ENCODE measurements around the gene ATP10B.

Gene ATP10B

DNA sequence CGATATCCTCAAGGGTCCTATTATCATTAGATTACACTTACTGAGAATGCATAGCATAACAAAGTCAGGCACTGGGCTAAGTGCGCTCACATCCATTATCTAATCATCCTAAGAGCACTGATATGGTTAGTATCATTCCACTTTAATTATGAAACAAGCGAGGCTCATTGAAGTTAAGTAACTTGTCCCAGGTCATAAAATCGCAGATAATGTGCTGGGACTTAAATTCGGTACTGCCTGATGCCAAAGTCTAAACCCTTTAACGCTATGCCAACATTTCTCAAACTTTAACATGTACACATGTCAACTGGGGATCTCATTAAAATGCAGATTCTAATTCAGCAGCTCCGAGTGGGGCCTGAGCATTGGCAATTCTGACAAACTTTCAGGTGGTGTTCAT, 225.7 kb downstream of the ATP10B start:
- WGBS = 69% methylated on average over 7 of the region's 7 CpGs

DNA sequence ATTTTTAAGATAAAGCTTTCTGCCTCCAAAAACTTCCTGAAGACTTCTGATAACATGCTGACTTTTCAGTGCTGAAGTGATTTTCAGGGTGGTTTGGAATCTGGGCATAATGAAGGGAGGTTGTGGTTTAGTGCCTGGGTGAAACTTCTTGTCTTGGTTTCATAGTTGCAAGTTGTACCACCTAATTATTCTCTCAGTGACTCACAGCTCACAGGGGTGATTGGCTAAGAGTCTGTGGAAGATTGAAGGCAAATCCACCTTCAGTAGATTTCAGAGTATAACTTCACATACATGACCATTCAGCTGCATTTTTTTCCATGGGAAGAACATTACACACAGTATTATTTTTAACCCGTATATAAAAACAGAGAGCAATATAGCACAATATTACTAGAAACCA, 230.5 kb downstream of the ATP10B start:
- no peak overlapping the region for H2AFZ ChIP-seq (ENCODE audit: low read depth, low read length)
- H3K4ac ChIP-seq (ENCODE audit: low read depth in 1 of 2, low read length in 2 of 2) = no peak overlapping the region
- 100% methylated on average over 1 of the region's 1 CpG for WGBS
- no peak overlapping the region for H2AK5ac ChIP-seq (ENCODE audit: low read length, severe bottlenecking)
- no peak overlapping the region for H3K27ac ChIP-seq (ENCODE audit: low read length, poor library complexity, severe bottlenecking)
- peaks cover 7% of the 10 kb centered on the region for H3K9me3 ChIP-seq (ENCODE audit: control insufficient read depth, low read length)
- H3K4me3 ChIP-seq (ENCODE audit: insufficient read depth in 1 of 2, low read depth in 1 of 2, low read length in 2 of 2) = no peak overlapping the region
- no peak for DNase-seq
- no peak overlapping the region for H3K18ac ChIP-seq (ENCODE audit: low read depth in 1 of 2, low read length in 2 of 2)
- H2BK12ac ChIP-seq (ENCODE audit: low read length in 2 of 2) = no peak overlapping the region
- H3K9ac ChIP-seq (ENCODE audit: low read length) = no peak overlapping the region
- no peaks in the 10 kb centered on the region for H3K36me3 ChIP-seq (ENCODE audit: control insufficient read depth in 1 of 2, insufficient read depth in 2 of 2, low read depth in 1 of 2, low read length in 2 of 2)
- no peaks in the 10 kb centered on the region for H3K79me1 ChIP-seq (replicated peaks; ENCODE audit: low read length, poor library complexity, severe bottlenecking)
- no peak overlapping the region for H3K14ac ChIP-seq (ENCODE audit: low read length in 2 of 2)
- no peak overlapping the region for H3K23ac ChIP-seq (ENCODE audit: low read length in 2 of 2)
- no peaks in the 10 kb centered on the region for H3K4me1 ChIP-seq (ENCODE audit: control insufficient read depth, insufficient read depth, low read depth, low read length)
- no peaks in the 10 kb centered on the region for H3K27me3 ChIP-seq (ENCODE audit: control insufficient read depth in 1 of 2, insufficient read depth in 1 of 2, low read length in 2 of 2)
- no peak overlapping the region for H4K91ac ChIP-seq (ENCODE audit: low read length)
- H2BK15ac ChIP-seq (ENCODE audit: low read depth, poor library complexity, severe bottlenecking) = no peak overlapping the region
- no peak overlapping the region for H2BK5ac ChIP-seq (ENCODE audit: low read depth, low read length, poor library complexity, severe bottlenecking)
- H3K4me2 ChIP-seq (ENCODE audit: low read length, poor library complexity, severe bottlenecking) = no peak overlapping the region
- H2BK120ac ChIP-seq (ENCODE audit: low read depth, low read length) = no peak overlapping the region
- no peak overlapping the region for H4K8ac ChIP-seq (ENCODE audit: low read length)

More for the DNA sequence above, 225.7 kb downstream of the ATP10B start:
- peaks cover 7% of the 10 kb centered on the region for H3K9me3 ChIP-seq (ENCODE audit: control insufficient read depth, low read length)
- no peak overlapping the region for H3K23ac ChIP-seq (ENCODE audit: low read length in 2 of 2)
- no peak overlapping the region for H3K27ac ChIP-seq (ENCODE audit: low read length, poor library complexity, severe bottlenecking)
- no peak overlapping the region for H4K8ac ChIP-seq (ENCODE audit: low read length)
- no peak overlapping the region for H3K18ac ChIP-seq (ENCODE audit: low read depth in 1 of 2, low read length in 2 of 2)
- no peak overlapping the region for H2BK120ac ChIP-seq (ENCODE audit: low read depth, low read length)
- no peak overlapping the region for H2BK5ac ChIP-seq (ENCODE audit: low read depth, low read length, poor library complexity, severe bottlenecking)
- H3K4me2 ChIP-seq (ENCODE audit: low read length, poor library complexity, severe bottlenecking) = no peak overlapping the region
- H3K4me3 ChIP-seq (ENCODE audit: insufficient read depth in 1 of 2, low read depth in 1 of 2, low read length in 2 of 2) = no peak overlapping the region
- no peak overlapping the region for H3K9ac ChIP-seq (ENCODE audit: low read length)
- no peak overlapping the region for H3K14ac ChIP-seq (ENCODE audit: low read length in 2 of 2)
- H2BK15ac ChIP-seq (ENCODE audit: low read depth, poor library complexity, severe bottlenecking) = no peak overlapping the region
- no peaks in the 10 kb centered on the region for H3K4me1 ChIP-seq (ENCODE audit: control insufficient read depth, insufficient read depth, low read depth, low read length)
- no peak overlapping the region for H2AFZ ChIP-seq (ENCODE audit: low read depth, low read length)
- no peaks in the 10 kb centered on the region for H3K27me3 ChIP-seq (ENCODE audit: control insufficient read depth in 1 of 2, insufficient read depth in 1 of 2, low read length in 2 of 2)
- DNase-seq = no peak
- no peak overlapping the region for H3K4ac ChIP-seq (ENCODE audit: low read depth in 1 of 2, low read length in 2 of 2)
- no peak overlapping the region for H2BK12ac ChIP-seq (ENCODE audit: low read length in 2 of 2)
- H2AK5ac ChIP-seq (ENCODE audit: low read length, severe bottlenecking) = no peak overlapping the region
- no peak overlapping the region for H4K91ac ChIP-seq (ENCODE audit: low read length)
- no peaks in the 10 kb centered on the region for H3K36me3 ChIP-seq (ENCODE audit: control insufficient read depth in 1 of 2, insufficient read depth in 2 of 2, low read depth in 1 of 2, low read length in 2 of 2)
- no peaks in the 10 kb centered on the region for H3K79me1 ChIP-seq (replicated peaks; ENCODE audit: low read length, poor library complexity, severe bottlenecking)

DNA sequence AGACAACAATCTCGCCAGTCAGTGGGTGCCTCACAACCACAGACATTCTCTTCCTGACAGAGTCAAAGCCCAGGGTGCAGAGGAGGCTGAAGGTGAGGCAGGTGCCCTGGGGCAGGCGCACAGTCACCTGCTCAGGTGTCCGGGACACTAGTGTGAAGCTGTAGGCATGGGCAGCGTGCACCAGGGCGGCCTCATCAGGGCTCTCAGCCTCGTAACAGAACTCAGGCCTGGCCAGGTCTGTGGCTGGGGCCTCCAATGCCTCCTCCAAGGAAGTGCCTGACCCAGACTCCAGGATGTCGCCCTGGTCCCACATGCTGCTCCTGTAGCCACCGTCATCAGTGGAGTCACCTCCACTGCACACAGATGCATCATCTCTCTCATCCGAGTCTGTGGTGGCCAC, 231.6 kb downstream of the ATP10B start:
- no peaks in the 10 kb centered on the region for H3K36me3 ChIP-seq (ENCODE audit: control insufficient read depth in 1 of 2, insufficient read depth in 2 of 2, low read depth in 1 of 2, low read length in 2 of 2)
- H3K27ac ChIP-seq (ENCODE audit: low read length, poor library complexity, severe bottlenecking) = no peak overlapping the region
- WGBS = 78% methylated on average over 9 of the region's 9 CpGs
- H2AK5ac ChIP-seq (ENCODE audit: low read length, severe bottlenecking) = no peak overlapping the region
- H3K18ac ChIP-seq (ENCODE audit: low read depth in 1 of 2, low read length in 2 of 2) = no peak overlapping the region
- no peaks in the 10 kb centered on the region for H3K4me1 ChIP-seq (ENCODE audit: control insufficient read depth, insufficient read depth, low read depth, low read length)
- H3K9me3 ChIP-seq (ENCODE audit: control insufficient read depth, low read length) = peaks cover 7% of the 10 kb centered on the region
- H3K14ac ChIP-seq (ENCODE audit: low read length in 2 of 2) = no peak overlapping the region
- DNase-seq = no peak
- no peak overlapping the region for H3K23ac ChIP-seq (ENCODE audit: low read length in 2 of 2)
- H2BK12ac ChIP-seq (ENCODE audit: low read length in 2 of 2) = no peak overlapping the region
- no peak overlapping the region for H4K8ac ChIP-seq (ENCODE audit: low read length)
- H3K4me2 ChIP-seq (ENCODE audit: low read length, poor library complexity, severe bottlenecking) = no peak overlapping the region
- H3K9ac ChIP-seq (ENCODE audit: low read length) = no peak overlapping the region
- H2BK120ac ChIP-seq (ENCODE audit: low read depth, low read length) = no peak overlapping the region
- no peak overlapping the region for H3K4ac ChIP-seq (ENCODE audit: low read depth in 1 of 2, low read length in 2 of 2)
- H2BK5ac ChIP-seq (ENCODE audit: low read depth, low read length, poor library complexity, severe bottlenecking) = no peak overlapping the region
- no peak overlapping the region for H2AFZ ChIP-seq (ENCODE audit: low read depth, low read length)
- no peak overlapping the region for H3K4me3 ChIP-seq (ENCODE audit: insufficient read depth in 1 of 2, low read depth in 1 of 2, low read length in 2 of 2)
- H4K91ac ChIP-seq (ENCODE audit: low read length) = no peak overlapping the region
- no peaks in the 10 kb centered on the region for H3K79me1 ChIP-seq (replicated peaks; ENCODE audit: low read length, poor library complexity, severe bottlenecking)
- no peaks in the 10 kb centered on the region for H3K27me3 ChIP-seq (ENCODE audit: control insufficient read depth in 1 of 2, insufficient read depth in 1 of 2, low read length in 2 of 2)
- H2BK15ac ChIP-seq (ENCODE audit: low read depth, poor library complexity, severe bottlenecking) = no peak overlapping the region

DNA sequence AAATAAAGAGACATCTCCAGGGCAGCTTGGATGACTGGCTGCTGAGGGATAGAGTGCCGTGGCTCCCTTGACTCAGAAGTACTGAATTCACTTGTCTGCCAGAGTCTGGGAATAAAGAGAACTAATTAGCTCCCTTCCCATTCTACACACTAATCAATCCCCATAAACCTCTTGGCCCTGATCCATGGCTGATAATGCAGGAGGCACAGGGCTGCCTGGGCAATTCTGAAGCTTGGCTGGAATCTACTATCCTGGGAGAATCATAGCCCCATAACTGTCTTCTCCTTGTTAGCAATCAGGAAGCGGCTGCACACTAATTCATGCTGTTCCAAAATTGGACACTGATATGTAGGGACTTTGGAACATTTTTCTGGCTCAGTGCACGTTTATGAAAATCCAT, 232.6 kb downstream of the ATP10B start:
- no peak overlapping the region for H3K4ac ChIP-seq (ENCODE audit: low read depth in 1 of 2, low read length in 2 of 2)
- no peak overlapping the region for H3K4me2 ChIP-seq (ENCODE audit: low read length, poor library complexity, severe bottlenecking)
- H2BK5ac ChIP-seq (ENCODE audit: low read depth, low read length, poor library complexity, severe bottlenecking) = no peak overlapping the region
- H3K23ac ChIP-seq (ENCODE audit: low read length in 2 of 2) = no peak overlapping the region
- H3K4me1 ChIP-seq (ENCODE audit: control insufficient read depth, insufficient read depth, low read depth, low read length) = no peaks in the 10 kb centered on the region
- H2AFZ ChIP-seq (ENCODE audit: low read depth, low read length) = no peak overlapping the region
- no peak overlapping the region for H3K14ac ChIP-seq (ENCODE audit: low read length in 2 of 2)
- H3K4me3 ChIP-seq (ENCODE audit: insufficient read depth in 1 of 2, low read depth in 1 of 2, low read length in 2 of 2) = no peak overlapping the region
- no peak overlapping the region for H3K27ac ChIP-seq (ENCODE audit: low read length, poor library complexity, severe bottlenecking)
- 56% methylated on average over 3 of the region's 3 CpGs for WGBS
- H3K9me3 ChIP-seq (ENCODE audit: control insufficient read depth, low read length) = peaks cover 5% of the 10 kb centered on the region
- H4K8ac ChIP-seq (ENCODE audit: low read length) = no peak overlapping the region
- no peak for DNase-seq
- H2AK5ac ChIP-seq (ENCODE audit: low read length, severe bottlenecking) = no peak overlapping the region
- H2BK120ac ChIP-seq (ENCODE audit: low read depth, low read length) = no peak overlapping the region
- no peak overlapping the region for H4K91ac ChIP-seq (ENCODE audit: low read length)
- H3K36me3 ChIP-seq (ENCODE audit: control insufficient read depth in 1 of 2, insufficient read depth in 2 of 2, low read depth in 1 of 2, low read length in 2 of 2) = no peaks in the 10 kb centered on the region
- H3K79me1 ChIP-seq (replicated peaks; ENCODE audit: low read length, poor library complexity, severe bottlenecking) = no peaks in the 10 kb centered on the region
- no peak overlapping the region for H3K9ac ChIP-seq (ENCODE audit: low read length)
- H2BK15ac ChIP-seq (ENCODE audit: low read depth, poor library complexity, severe bottlenecking) = no peak overlapping the region
- no peaks in the 10 kb centered on the region for H3K27me3 ChIP-seq (ENCODE audit: control insufficient read depth in 1 of 2, insufficient read depth in 1 of 2, low read length in 2 of 2)
- no peak overlapping the region for H3K18ac ChIP-seq (ENCODE audit: low read depth in 1 of 2, low read length in 2 of 2)
- H2BK12ac ChIP-seq (ENCODE audit: low read length in 2 of 2) = no peak overlapping the region

Data from mesenchymal stem cell (in vitro differentiated cells and primary cell).